Left ventricle myocardium inferior (tissue), 1 donor: ENCODE measurements around the gene SLC5A11. TPM values are rescaled to one million over a fixed set of nuclear protein-coding genes. Genes with fewer than 3 reads are reported as not detected.

Source experiments
- DNase-seq: peaks from one replicate; pipeline ENCODE4 v3.0.0-alpha.2; 2020
- H3K27ac ChIP-seq: fragments of 200-600 bp; replicated peaks from 2 replicates; pipeline ENCODE4 v1.8.0; 2021
- H3K27me3 ChIP-seq: fragments of 200-600 bp; 2 replicates; pipeline ENCODE4 v1.8.0; 2021; ENCODE audit warnings: low read depth
- H3K36me3 ChIP-seq: fragments of 200-600 bp; 2 replicates; pipeline ENCODE4 v1.8.0; 2021
- H3K4me1 ChIP-seq: fragments of 200-600 bp; 2 replicates; pipeline ENCODE4 v1.8.0; 2021
- H3K4me3 ChIP-seq: fragments of 200-600 bp; 2 replicates; pipeline ENCODE4 v1.8.0; 2021; ENCODE audit warnings: mild to moderate bottlenecking, moderate library complexity
- H3K9me3 ChIP-seq: fragments of 200-600 bp; replicated peaks from 2 replicates; pipeline ENCODE4 v1.8.0; 2021
- intact Hi-C: fragments of 100-400 bp; cut with micrococcal nuclease; formaldehyde crosslinking; loops from one replicate; pipeline ENCODE4 v1.11.0; 2022
- total RNA-seq: library from RNA; stranded (reverse); fragmentation: NEBNext Ultra II Directional; extraction: Animal tissue kit (Norgen Biotek cat#: 25700); gene quantifications from one replicate; pipeline ENCODE4 v1.2.1, GENCODE V29; 2021
- TF ChIP-seq, protein P1 (sequence below): fragments of 200-600 bp; IDR thresholded peaks from 2 replicates; pipeline ENCODE4 v1.8.0; 2021; ENCODE audit warnings: antibody characterized with exemption, mild to moderate bottlenecking, borderline replicate concordance
- donor health status: DM: no; HTN: yes; CAD: no; lungs with severe emphysema.

Gene SLC5A11
- total RNA-seq, 1 donor from 2014 or later = 0.14 TPM

DNA sequence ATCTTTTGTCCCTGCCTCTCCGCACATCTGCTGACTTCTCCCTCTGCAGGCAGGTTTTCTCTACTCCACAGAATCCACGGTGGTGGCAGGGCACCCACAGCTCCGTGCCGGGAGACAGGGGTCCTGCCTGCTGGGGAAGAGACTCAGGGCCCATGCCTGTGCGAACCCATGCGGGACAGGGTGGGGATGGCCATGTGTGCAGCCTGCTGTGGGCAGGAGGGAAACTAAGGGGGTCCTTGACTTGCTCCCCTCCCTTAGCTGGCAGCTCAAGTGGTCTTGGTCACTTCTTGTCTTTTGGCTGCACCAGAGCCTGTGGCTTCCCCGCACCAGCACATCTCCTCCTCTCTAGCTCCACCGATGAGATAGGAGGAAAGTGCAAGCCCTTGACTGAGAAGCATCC, 69.8 kb downstream of the SLC5A11 start:
- no peak overlapping the region for H3K4me3 ChIP-seq
- no peaks in the 10 kb centered on the region for H3K27me3 ChIP-seq
- no peak overlapping the region for H3K27ac ChIP-seq
- peaks cover 35% of the 10 kb centered on the region for H3K36me3 ChIP-seq
- TF ChIP-seq, protein P1, sequence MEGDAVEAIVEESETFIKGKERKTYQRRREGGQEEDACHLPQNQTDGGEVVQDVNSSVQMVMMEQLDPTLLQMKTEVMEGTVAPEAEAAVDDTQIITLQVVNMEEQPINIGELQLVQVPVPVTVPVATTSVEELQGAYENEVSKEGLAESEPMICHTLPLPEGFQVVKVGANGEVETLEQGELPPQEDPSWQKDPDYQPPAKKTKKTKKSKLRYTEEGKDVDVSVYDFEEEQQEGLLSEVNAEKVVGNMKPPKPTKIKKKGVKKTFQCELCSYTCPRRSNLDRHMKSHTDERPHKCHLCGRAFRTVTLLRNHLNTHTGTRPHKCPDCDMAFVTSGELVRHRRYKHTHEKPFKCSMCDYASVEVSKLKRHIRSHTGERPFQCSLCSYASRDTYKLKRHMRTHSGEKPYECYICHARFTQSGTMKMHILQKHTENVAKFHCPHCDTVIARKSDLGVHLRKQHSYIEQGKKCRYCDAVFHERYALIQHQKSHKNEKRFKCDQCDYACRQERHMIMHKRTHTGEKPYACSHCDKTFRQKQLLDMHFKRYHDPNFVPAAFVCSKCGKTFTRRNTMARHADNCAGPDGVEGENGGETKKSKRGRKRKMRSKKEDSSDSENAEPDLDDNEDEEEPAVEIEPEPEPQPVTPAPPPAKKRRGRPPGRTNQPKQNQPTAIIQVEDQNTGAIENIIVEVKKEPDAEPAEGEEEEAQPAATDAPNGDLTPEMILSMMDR = no peak
- no peak for DNase-seq
- H3K4me1 ChIP-seq = no peaks in the 10 kb centered on the region
- intact Hi-C loops = no loop called here
- peaks cover 3% of the 10 kb centered on the region for H3K9me3 ChIP-seq

DNA sequence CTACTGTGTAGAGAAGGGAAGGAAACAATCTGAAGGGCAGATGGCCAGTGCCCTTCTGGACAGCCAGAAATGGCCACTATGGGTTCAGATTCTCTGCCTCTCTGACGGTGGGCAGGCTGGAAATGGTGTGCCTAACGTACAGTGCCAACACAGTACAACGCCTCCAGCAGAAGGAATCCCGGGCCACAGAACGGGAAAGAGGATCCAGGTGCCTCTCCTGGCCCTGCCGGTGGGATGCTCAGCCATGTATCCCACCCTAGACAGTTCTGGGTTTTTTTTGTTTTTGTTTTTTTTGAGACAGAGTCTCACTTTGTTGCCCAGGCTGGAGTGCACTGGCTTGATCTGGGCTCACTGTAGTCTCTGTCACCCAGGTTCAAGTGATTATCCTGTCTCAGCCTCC, 71.5 kb downstream of the SLC5A11 start:
- no peak overlapping the region for H3K4me3 ChIP-seq
- no peak overlapping the region for H3K27ac ChIP-seq
- H3K36me3 ChIP-seq = peaks cover 52% of the 10 kb centered on the region
- no peak for DNase-seq
- intact Hi-C loops = no loop called here
- peaks cover 3% of the 10 kb centered on the region for H3K9me3 ChIP-seq
- no peaks in the 10 kb centered on the region for H3K27me3 ChIP-seq
- TF ChIP-seq, protein P1 = no peak
- H3K4me1 ChIP-seq = no peaks in the 10 kb centered on the region

DNA sequence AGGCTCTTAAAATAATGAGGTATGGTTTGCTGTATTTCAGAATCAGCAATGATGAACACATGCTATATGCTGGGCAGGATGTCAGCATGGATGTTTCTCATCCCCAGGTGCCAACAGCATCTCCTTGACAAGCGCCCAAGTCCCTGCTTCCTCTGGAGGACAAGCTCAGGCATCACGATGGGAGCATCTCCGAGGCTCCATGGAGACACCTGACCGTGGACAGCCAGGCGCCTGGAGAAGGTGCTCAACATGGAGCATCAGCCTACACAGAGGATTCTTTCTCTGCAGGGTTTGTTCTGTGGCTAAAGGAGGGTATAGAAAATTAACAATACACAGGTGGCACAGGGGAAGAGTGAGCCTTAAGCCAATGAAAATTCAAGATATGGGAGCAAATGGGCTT, 72.1 kb downstream of the SLC5A11 start:
- Histone ChIP-seq H3K9me3 (peaks cover 3% of the 10 kb centered on the region), H3K27ac (no peak overlapping the region), H3K27me3 (no peaks in the 10 kb centered on the region), H3K4me3 (no peak overlapping the region), H3K4me1 (no peaks in the 10 kb centered on the region), H3K36me3 (peaks cover 58% of the 10 kb centered on the region)
- intact Hi-C loops = no loop called here
- DNase-seq = no peak
- TF ChIP-seq, protein P1 = no peak

DNA sequence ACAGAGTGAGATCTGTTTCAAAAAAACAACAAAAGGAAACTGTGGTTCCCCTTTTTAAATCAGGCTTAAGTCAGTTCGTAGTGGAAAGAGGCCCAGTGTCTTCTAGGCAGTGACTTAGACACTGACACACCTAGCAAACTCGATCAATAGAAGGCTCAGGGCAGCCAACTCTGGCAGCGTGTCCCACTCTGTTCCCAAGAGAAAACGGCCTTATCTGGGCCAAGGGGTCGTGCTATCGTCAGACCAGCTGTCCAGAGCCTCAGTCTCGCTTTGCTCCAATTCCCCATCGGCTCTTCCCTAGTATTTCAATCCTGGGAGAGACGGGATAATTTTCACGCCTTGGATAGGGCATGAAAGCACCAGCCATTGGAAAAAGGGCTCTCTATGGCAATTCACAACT, 72.9 kb downstream of the SLC5A11 start:
- Histone ChIP-seq H3K9me3 (peaks cover 3% of the 10 kb centered on the region), H3K4me3 (no peak overlapping the region), H3K4me1 (peaks cover under 1% of the 10 kb centered on the region), H3K27ac (no peak overlapping the region), H3K27me3 (no peaks in the 10 kb centered on the region), H3K36me3 (peaks cover 66% of the 10 kb centered on the region)
- TF ChIP-seq, protein P1 = no peak
- DNase-seq = no peak
- intact Hi-C loops = no loop called here

DNA sequence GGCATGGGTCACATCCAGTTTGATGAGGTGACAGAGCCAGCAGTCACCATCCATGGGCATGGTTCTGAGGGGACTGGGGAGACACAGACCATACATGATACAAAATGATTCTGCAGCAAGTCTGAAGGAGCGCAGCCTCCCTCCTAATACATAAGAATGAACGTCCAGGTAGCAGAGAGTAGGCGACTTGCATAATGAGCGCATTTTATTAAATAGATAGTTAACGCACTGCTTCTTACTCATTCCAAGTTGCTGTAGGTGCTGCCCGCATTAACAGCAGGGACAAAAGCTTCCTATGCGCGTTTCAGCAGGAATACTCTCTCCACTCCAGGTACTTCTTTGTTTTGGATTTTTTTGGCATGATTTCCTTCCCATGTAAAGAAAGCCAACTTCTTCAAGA, 73.8 kb downstream of the SLC5A11 start:
- H3K36me3 ChIP-seq = peaks cover 72% of the 10 kb centered on the region
- TF ChIP-seq, protein P1 = no peak

DNA sequence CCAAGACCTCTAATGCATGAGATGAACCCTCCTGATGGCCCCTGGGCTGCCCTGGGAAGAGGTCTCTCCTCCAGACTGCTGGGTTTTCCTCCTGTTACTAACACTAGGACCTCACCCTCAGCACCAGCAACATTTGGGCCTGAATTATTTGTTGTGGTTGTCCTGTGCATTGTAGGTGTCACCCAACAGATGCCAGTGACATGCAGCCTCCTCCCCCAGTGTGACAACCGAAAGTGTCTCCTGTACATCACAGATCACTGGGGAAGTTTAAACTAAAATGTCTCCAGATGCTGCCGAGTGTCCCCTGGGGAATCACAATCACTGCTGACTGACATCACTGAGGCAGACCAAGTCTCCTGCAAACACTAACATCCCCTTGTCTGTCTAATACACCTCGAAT, 74.8 kb downstream of the SLC5A11 start:
- TF ChIP-seq, protein P1 = no peak
- intact Hi-C loops = no loop called here
- DNase-seq = no peak
- H3K27ac ChIP-seq = no peak overlapping the region
- peaks cover 83% of the 10 kb centered on the region for H3K36me3 ChIP-seq
- H3K9me3 ChIP-seq = no peaks in the 10 kb centered on the region
- no peak overlapping the region for H3K4me3 ChIP-seq
- H3K27me3 ChIP-seq = no peaks in the 10 kb centered on the region
- H3K4me1 ChIP-seq = peaks cover 8% of the 10 kb centered on the region

More for the DNA sequence above, 73.8 kb downstream of the SLC5A11 start:
- peaks cover 8% of the 10 kb centered on the region for H3K4me1 ChIP-seq
- no peak overlapping the region for H3K4me3 ChIP-seq
- intact Hi-C loops = no loop called here
- DNase-seq = no peak
- no peak overlapping the region for H3K27ac ChIP-seq
- H3K9me3 ChIP-seq = peaks cover 3% of the 10 kb centered on the region
- no peaks in the 10 kb centered on the region for H3K27me3 ChIP-seq
